Measurements from ENCODE around the gene TMEM229B.

GRCh38 chr14:67486890-67487289 lies 1.6 kb downstream of the TMEM229B start:
- no peak for TF ChIP-seq CTCF (IDR thresholded peaks at IDR 0.05; ENCODE audit: borderline replicate concordance, extremely low read depth, low read length, poor library complexity, severe bottlenecking)
- no peak for TF ChIP-seq EZH2 (IDR thresholded peaks at IDR 0.05; ENCODE audit: borderline replicate concordance, low read depth, low read length, severe bottlenecking)

Measured in DND-41 (cell line).